Gastrocnemius medialis (tissue), 4 donors: ENCODE data around the gene IGF2BP3. TPM values are rescaled to one million over a fixed set of nuclear protein-coding genes. Genes with fewer than 3 reads are reported as not detected.

ENCODE experiments used
- ATAC-seq, 2 donors: fragments of 150-250 bp; one replicate each; pipeline ENCODE4 v1.9.1; 2016
- DNase-seq, 2 donors: peaks; one replicate each; pipeline ENCODE4 v3.0.0-alpha.2; 2019
- H3K27ac ChIP-seq, 4 donors: fragments of 200-600 bp; sonication (generic); 1 replicate in 1 of 4; 2 replicates in 3 of 4; pipeline ENCODE4 v1.5.1; 2016 to 2018; ENCODE audit warnings: mild to moderate bottlenecking in 2 of 4, moderate library complexity in 1 of 4
- H3K27me3 ChIP-seq, 3 donors: fragments of 200-600 bp; sonication (generic) in 2 of 3; 1 replicate in 1 of 3; 2 replicates in 2 of 3; pipeline versions ENCODE4 v1.5.1 to v1.6.0; 2016 to 2019; ENCODE audit warnings: mild to moderate bottlenecking in 1 of 3, moderate library complexity in 1 of 3
- H3K36me3 ChIP-seq, 2 donors: fragments of 200-600 bp; sonication (generic) in 1 of 2; one replicate each; pipeline ENCODE4 v1.5.1; 2017 to 2018
- H3K4me1 ChIP-seq, 2 donors: fragments of 200-600 bp; sonication (generic) in 1 of 2; one replicate each; pipeline ENCODE4 v1.5.1; 2016 to 2017; ENCODE audit warnings: mild to moderate bottlenecking in 2 of 2
- H3K4me3 ChIP-seq, 4 donors: fragments of 200-600 bp; sonication (generic) in 3 of 4; 1 replicate in 1 of 4; 2 replicates in 3 of 4; pipeline ENCODE4 v1.5.1; 2016 to 2019; ENCODE audit warnings: mild to moderate bottlenecking in 2 of 4
- H3K9me3 ChIP-seq, 3 donors: fragments of 200-600 bp; sonication (generic) in 2 of 3; 1 replicate in 1 of 3; 2 replicates in 2 of 3; pipeline ENCODE4 v1.5.1; 2016 to 2019
- CTCF ChIP-seq, 5 experiments: fragments of 450-650 bp in 3 of 5; fragments of 200-600 bp in 2 of 5; sonication (generic) in 2 of 5; IDR thresholded peaks in 4 of 5; conservative IDR thresholded peaks in 1 of 5; 1 replicate in 4 of 5; 2 replicates in 1 of 5; pipeline ENCODE4 v1.5.1; 2016 to 2019; ENCODE audit warnings: antibody characterized with exemption in 5 of 5, mild to moderate bottlenecking in 3 of 5, moderate library complexity in 3 of 5
- POLR2A ChIP-seq, 2 donors: fragments of 450-650 bp; IDR thresholded peaks; one replicate each; pipeline ENCODE4 v1.6.1; 2017; ENCODE audit warnings: antibody characterized with exemption in 2 of 2, mild to moderate bottlenecking in 2 of 2, moderate library complexity in 2 of 2
- in situ Hi-C, 4 donors: fragments of 200-750 bp; cut with MboI; loops; one replicate each; pipeline versions ENCODE4 v1.15.0 to v1.8.0; 2017; ENCODE audit warnings: low sequenced_read_pairs in 4 of 4
- intact Hi-C: fragments of 100-400 bp; cut with DNase I; formaldehyde crosslinking; loops from one replicate; pipeline ENCODE4 v1.15.1; 2023; ENCODE audit warnings: low total_unique reads
- total RNA-seq, 4 donors: library from RNA; depleted of rRNA; stranded (reverse); fragments of >200 nt; gene quantifications; one replicate each; pipeline versions ENCODE4 v1.1.0 to v1.2.3, GENCODE V29; 2016

Gene IGF2BP3
- total RNA-seq, 4 donors from 2014 or later = 0.51 TPM; not detected in 3

GRCh38 chr7:23291957-23292560, 178.2 kb downstream of the IGF2BP3 start:
- in situ Hi-C loops = no loop called here
- no peaks in the 10 kb centered on the region for H3K9me3 ChIP-seq
- TF ChIP-seq CTCF (IDR thresholded peaks at IDR 0.05 in 4 of 5, conservative IDR thresholded peaks at IDR 0.05 in 1 of 5) (no peak), POLR2A (IDR thresholded peaks at IDR 0.05) (no peak)
- H3K36me3 ChIP-seq = no peaks in the 10 kb centered on the region
- no peak overlapping the region for H3K4me3 ChIP-seq
- ATAC-seq (no peak), DNase-seq (no peak)
- H3K4me1 ChIP-seq = no peaks in the 10 kb centered on the region
- H3K27me3 ChIP-seq = no peaks in the 10 kb centered on the region
- intact Hi-C loops = no loop called here
- H3K27ac ChIP-seq = no peak overlapping the region

- in situ Hi-C loops (no loop called here), intact Hi-C loops (no loop called here)
- no peaks in the 10 kb centered on the region for H3K27me3 ChIP-seq
- no peak overlapping the region for H3K4me3 ChIP-seq
- H3K9me3 ChIP-seq = no peaks in the 10 kb centered on the region
- no peaks in the 10 kb centered on the region for H3K4me1 ChIP-seq
- H3K36me3 ChIP-seq = no peaks in the 10 kb centered on the region
- no peak overlapping the region for H3K27ac ChIP-seq
- DNase-seq = no peak
- TF ChIP-seq POLR2A (IDR thresholded peaks at IDR 0.05) (no peak), CTCF (IDR thresholded peaks at IDR 0.05 in 4 of 5, conservative IDR thresholded peaks at IDR 0.05 in 1 of 5) (no peak)
- no peak for ATAC-seq
These were observed 179.3 kb downstream of the IGF2BP3 start for GRCh38 chr7:23290993-23291392.

- Histone ChIP-seq H3K4me3 (no peak overlapping the region), H3K9me3 (no peaks in the 10 kb centered on the region), H3K27me3 (no peaks in the 10 kb centered on the region), H3K36me3 (no peaks in the 10 kb centered on the region), H3K27ac (no peak overlapping the region), H3K4me1 (no peaks in the 10 kb centered on the region)
- ATAC-seq = no peak
- TF ChIP-seq POLR2A (IDR thresholded peaks at IDR 0.05) = no peak
- TF ChIP-seq CTCF (IDR thresholded peaks at IDR 0.05 in 4 of 5, conservative IDR thresholded peaks at IDR 0.05 in 1 of 5) = no peak
- in situ Hi-C loops (no loop called here), intact Hi-C loops (no loop called here)
- DNase-seq = no peak
These were observed 182.7 kb downstream of the IGF2BP3 start for GRCh38 chr7:23287612-23288011.

GRCh38 chr7:23285657-23286646, 184.3 kb downstream of the IGF2BP3 start:
- TF ChIP-seq CTCF (IDR thresholded peaks at IDR 0.05 in 4 of 5, conservative IDR thresholded peaks at IDR 0.05 in 1 of 5) (no peak), POLR2A (IDR thresholded peaks at IDR 0.05) (no peak)
- intact Hi-C loops (no loop called here), in situ Hi-C loops (no loop called here)
- DNase-seq (no peak), ATAC-seq (no peak)
- Histone ChIP-seq H3K9me3 (no peaks in the 10 kb centered on the region), H3K27ac (no peak overlapping the region), H3K36me3 (no peaks in the 10 kb centered on the region), H3K27me3 (no peaks in the 10 kb centered on the region), H3K4me1 (no peaks in the 10 kb centered on the region), H3K4me3 (no peak overlapping the region)
